CD1c-positive myeloid dendritic cell (primary cell): ENCODE results near the gene TTLL8.

ENCODE experiments used
- DNase-seq: peaks from one replicate; pipeline ENCODE4 v3.0.0-alpha.2; 2016; ENCODE audit errors: extremely low spot score

The TTLL8 gene

GRCh38 chr22:50002791-50003190 lies 55.3 kb downstream of the TTLL8 start:
- DNase-seq: no peak

DNA sequence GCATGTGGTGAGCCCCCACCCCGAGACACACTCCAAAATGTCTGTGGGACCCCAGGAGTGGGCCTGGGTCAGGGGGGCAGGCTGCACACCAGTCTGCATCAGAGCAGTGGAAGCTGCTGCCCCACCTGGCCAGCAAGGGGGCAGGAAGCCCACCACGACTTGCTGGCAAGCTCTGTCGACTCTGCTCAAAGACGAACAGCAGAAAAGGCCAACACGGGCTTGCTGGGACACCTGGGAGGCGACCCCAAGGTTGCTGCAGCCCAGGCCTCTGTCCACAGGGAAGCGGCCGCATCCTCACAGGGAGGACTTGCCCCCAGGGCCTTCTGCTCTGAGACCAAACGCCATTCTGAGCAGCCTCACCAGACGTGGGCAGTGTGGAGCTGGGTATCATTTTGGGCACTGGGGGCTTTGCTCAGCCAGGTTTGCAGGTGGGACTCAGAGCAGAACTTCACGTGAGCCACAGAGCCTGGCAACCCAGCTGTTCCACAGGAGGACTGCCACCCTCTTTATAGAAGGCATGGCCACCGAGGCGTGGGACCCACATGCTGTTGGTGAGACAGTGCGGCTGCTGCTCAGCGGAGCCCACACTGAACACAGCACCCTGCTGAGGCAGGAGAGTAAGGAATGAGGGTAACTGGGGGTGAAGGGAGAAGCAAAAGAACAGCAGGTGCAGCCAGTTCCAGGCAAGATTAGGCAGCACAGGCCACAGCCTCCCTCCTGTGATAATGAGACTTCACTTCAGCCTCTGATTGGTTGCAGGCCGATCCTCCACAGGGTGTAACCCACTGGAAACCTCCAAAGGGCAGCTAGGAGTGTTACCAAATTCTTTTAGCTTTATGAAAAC lies 56.5 kb downstream of the TTLL8 start:
- DNase-seq: no peak

DNA sequence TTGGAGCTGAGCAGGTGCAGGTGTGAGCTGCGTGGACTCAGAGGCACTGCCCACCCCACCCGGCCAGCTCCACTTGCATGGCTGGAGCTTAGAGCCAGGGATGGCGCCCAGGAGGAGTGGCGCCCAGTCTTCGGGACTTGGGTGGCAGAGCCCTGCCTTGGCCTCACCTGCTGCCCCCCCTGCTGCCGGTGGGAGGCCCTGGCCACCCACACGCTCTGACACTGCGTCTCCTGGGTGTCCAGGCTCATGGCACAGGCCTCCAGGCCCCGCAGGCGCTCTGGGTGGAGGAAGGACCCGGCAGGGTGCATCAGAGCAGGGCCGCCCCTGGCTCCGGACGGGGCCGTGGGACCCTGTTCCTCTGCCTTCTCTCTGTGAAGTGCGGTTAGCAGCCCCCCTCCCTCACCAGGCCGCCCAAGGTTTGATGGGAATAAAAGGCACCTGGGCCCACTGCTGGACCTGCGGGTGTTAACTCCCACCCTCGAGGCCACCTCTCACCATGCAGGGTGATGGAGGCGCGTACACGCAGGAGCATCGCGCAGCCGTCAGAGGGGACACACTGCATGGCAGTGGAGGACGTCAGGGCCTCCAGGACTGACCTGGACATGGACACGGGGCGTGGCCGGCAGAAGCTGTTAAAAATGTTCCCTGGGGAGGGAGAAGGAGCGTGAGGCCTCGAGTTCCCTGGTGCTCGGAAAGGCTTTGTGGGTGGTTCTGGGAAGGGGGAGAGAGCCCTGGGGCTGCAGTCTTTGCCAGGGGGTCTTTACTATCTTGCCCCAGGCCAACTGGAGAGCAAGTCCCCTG lies 57.3 kb downstream of the TTLL8 start:
- no peak for DNase-seq

- no peak for DNase-seq
These were observed 58.0 kb downstream of the TTLL8 start for GRCh38 chr22:49999946-50000586.

GRCh38 chr22:49999063-49999945 lies 58.8 kb downstream of the TTLL8 start:
- no peak for DNase-seq

DNA sequence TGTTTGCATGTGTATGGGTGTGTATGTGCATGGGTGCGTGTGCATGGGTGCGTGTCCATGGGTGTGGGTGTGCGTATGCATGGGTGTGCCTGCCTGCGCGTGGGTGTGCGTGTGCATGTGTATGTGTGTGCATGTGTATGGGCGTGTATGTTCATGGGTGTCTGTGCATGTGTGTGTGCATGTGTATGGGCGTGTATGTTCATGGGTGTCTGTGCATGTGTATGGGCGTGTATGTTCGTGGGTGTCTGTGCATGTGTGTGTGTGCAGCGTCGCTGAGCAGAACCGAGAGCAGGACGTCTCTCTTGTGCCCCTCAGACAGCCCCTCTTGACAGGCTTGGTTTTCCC lies 59.4 kb downstream of the TTLL8 start:
- DNase-seq: no peak

- no peak for DNase-seq
These were observed 60.0 kb downstream of the TTLL8 start for GRCh38 chr22:49997932-49998717.

DNA sequence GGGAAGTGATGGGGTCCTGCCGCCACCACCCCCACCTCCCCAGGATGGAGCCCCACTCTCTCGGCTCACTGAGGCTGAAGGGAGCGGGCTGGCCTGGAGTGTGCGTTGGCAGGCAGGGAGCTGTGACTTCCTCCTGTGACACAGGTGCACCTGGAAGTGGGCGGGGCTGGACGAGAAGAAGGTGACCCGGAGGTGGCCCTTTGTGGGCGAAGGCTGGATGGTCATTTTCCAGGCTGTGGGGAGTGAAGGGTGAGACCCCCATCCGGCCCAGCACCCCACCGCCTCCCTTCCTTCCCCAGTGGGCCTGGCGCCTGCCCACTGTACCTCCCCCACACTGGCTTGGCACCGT lies 60.9 kb downstream of the TTLL8 start:
- DNase-seq: no peak

GRCh38 chr22:49996518-49997250 lies 61.4 kb downstream of the TTLL8 start:
- DNase-seq: no peak

DNA sequence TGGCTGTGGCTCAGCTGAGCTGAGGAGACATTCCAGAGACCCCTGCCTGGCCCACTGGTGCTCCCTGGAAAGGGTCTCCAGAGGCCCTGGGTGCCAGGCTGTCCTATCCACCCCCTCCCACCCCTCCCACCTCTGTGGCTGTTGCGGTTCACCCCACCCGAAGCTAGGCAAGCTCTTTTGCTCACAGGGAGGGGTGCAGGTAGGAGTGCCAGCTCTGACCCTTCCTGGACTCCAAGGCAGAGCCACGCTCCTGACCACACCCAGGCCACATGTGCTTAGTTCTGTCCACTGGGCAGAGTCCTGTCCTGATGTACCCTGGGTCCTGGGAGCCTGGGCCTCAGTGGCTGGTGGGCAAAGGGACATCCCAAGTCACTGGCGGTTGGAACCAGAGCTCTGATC lies 62.0 kb downstream of the TTLL8 start:
- no peak for DNase-seq

GRCh38 chr22:49995361-49996118 lies 62.6 kb downstream of the TTLL8 start:
- DNase-seq: no peak

DNA sequence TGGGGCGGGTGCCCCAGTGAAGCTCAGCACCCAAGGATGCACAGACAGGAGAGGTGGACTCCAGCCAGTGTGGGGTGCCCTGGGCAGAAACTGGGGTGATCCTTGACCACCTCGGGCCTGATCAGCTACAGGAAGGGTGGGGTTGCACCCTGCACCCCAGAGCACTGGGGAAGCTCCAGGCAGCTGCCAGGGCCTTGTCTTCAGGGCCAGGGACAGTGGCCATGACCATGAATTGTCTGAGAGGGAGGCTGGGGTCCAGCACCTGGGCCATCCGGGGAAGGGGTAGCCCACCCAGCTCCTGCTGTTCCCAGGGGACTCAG lies 63.1 kb downstream of the TTLL8 start:
- no peak for DNase-seq

GRCh38 chr22:49994361-49995040 lies 63.6 kb downstream of the TTLL8 start:
- DNase-seq: no peak

DNA sequence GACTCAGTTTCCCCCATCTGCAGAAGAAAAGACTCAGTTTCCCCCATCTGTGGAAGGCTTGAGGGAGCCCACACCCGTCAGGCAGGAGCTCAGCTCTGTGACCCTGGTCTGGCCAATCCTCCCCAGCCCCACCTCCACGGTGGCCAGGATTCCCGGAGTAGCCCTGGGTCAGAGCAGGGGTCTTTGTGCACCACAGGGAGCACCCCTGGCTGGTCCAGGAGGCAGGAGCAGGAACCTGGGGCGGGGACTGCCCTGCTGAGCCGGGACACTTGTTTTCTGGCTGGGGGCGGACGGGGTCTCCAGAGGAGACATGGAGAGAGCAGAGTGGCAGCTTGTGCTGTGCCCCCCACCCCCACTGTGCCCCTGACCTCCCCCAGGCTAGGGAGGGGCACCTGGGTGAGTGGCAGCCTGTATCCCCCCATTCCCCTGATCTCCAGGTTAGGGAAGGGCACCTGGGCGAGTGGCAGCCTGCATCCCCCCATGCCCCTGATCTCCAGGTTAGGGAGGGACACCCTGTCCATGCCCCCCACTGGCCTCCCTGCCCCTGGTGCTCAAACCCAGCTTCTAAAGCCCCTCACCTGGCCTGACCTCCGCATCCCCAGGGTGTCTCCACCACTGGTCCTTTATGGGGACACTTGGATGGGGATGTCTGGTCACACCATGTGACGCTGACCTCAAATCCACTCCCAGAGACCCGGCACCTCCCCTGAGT lies 64.3 kb downstream of the TTLL8 start:
- DNase-seq: no peak

DNA sequence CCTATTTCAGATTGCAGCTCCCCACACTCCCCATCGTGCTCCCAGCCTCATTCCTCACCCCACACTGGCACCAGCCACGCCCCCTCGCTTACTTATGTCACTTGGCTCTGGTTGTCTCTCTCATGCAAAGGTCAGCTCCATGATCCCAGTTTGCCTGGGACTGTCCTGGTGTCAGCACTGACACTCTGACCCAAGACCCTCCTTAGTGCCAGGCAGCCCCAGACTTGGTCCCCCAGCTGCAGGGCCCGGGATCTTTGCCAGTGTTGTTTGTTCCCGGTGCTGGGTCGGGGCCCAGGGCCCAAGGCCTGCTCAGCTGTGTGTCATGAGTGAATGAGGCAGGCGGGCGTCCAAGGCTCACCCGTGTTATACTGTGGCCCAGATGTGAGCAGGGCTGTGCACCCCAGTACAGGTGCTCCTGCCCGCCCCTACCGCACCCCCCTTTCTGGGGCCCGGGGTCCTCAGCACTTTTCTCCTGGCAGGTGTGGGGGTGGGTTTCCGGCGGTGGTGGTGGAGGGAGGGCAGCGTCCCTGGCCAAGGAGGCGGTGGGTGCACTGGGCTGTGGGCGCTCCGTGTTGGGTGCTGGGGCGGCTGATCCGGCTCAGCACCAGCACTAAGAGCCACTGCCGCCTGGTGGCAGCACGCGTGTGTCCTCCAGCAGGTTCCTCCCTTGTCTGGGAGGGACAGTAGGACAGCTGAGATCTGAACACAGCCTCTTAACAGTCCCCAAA lies 65.0 kb downstream of the TTLL8 start:
- DNase-seq: peak; percentile 79

DNA sequence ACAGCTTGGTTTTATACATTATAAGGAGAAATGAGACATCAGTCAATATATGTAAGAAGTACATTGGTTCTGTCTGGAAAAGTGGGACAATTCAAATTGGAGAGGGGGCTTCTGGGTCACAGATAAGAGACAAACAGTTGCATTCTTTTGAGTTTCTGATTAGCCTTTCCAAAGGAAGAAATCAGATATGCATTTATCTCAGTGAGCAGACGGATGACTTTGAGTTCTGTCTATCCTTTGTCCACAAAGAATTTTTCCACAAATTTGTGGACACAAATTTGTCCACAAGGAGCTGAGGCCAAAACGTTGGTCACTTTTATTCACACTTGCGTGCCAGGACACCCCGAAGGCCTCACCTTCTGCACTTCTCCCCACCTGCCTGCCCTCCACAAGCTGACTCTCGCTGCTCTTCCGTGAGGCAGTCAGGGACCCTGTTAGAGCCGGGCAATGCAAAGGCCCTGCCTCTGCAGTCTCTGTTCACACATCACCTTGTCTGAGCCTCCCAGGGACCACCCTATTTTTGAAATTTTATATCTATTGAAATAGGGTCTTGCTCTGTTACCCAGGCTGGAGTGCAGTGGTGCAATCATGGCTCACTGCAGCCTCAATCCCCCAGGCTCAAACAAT lies 66.1 kb downstream of the TTLL8 start:
- DNase-seq: no peak

- DNase-seq: no peak
These were observed 66.9 kb downstream of the TTLL8 start for GRCh38 chr22:49991167-49991566.
